HEK293 (cell line): ENCODE data around the gene NOD2.

ENCODE experiments used
- CTCF ChIA-PET: fragments of 350-600 bp; formaldehyde crosslinking; extraction: SDS; loops from one replicate; lab custom pipeline; 2021; ENCODE audit warnings: antibody characterized with exemption; lab: Yijun Ruan, JAX
- POLR2A ChIA-PET: fragments of 300-600 bp; formaldehyde crosslinking; extraction: SDS; loops from one replicate; lab custom pipeline; 2020; ENCODE audit warnings: antibody characterized with exemption, inconsistent platforms; lab: Yijun Ruan, JAX
- H3K27ac ChIP-seq: fragments of 200-500 bp; sonication (Bioruptor generic); 2 replicates; pipeline ENCODE4 v1.5.1; 2014; ENCODE audit warnings: low read depth, low read length, control low read depth, inconsistent platforms; ENCODE audit errors: extremely low read depth
- H3K36me3 ChIP-seq, 2 experiments: fragments of 200-500 bp in 1 of 2; sonication (Bioruptor generic) in 1 of 2; 1 replicate in 1 of 2; 2 replicates in 1 of 2; pipeline ENCODE4 v1.5.1; 2014 to 2017; ENCODE audit warnings: inconsistent platforms in 2 of 2, low read length in 2 of 2; ENCODE audit not compliant: control insufficient read depth in 2 of 2, insufficient read depth in 1 of 2
- H3K4me1 ChIP-seq: fragments of 200-500 bp; sonication (Bioruptor generic); 2 replicates; pipeline ENCODE4 v1.5.1; 2014; ENCODE audit warnings: mild to moderate bottlenecking, low read length, inconsistent platforms; ENCODE audit not compliant: control insufficient read depth, insufficient read depth
- H3K4me3 ChIP-seq: 2 replicates; pipeline ENCODE4 v1.5.1; 2011; ENCODE audit warnings: low read depth, mild to moderate bottlenecking, control low read depth, low read length, moderate library complexity
- H3K9me3 ChIP-seq: fragments of 200-500 bp; sonication (Bioruptor generic); 2 replicates; pipeline ENCODE4 v1.5.1; 2014; ENCODE audit warnings: low read depth, low read length, inconsistent platforms; ENCODE audit not compliant: control insufficient read depth, insufficient read depth
- GFI1B ChIP-seq: fragments of 450-650 bp; formaldehyde crosslinking; IDR thresholded peaks from 2 replicates; pipeline ENCODE4 v1.5.1; 2016; ENCODE audit warnings: missing biosample characterization, missing genetic modification characterization
- PRDM1 ChIP-seq: fragments of 450-650 bp; formaldehyde crosslinking; IDR thresholded peaks from 2 replicates; pipeline ENCODE4; 2016; ENCODE audit warnings: missing biosample characterization, missing genetic modification characterization
- SETDB1 ChIP-seq: IDR thresholded peaks from one replicate; pipeline ENCODE4 v1.6.1; 2017; ENCODE audit warnings: mild to moderate bottlenecking, low read length, moderate library complexity, mixed read lengths; ENCODE audit not compliant: insufficient read length
- SP7 ChIP-seq: fragments of 450-650 bp; formaldehyde crosslinking; IDR thresholded peaks from 2 replicates; pipeline ENCODE4 v1.5.1; 2016; ENCODE audit warnings: missing biosample characterization, missing genetic modification characterization
- ZBTB7A ChIP-seq: fragments of 450-650 bp; formaldehyde crosslinking; IDR thresholded peaks from 2 replicates; pipeline ENCODE4 v1.5.1; 2016; ENCODE audit warnings: low read depth, missing biosample characterization, missing genetic modification characterization
- ZFP37 ChIP-seq: fragments of 450-650 bp; formaldehyde crosslinking; IDR thresholded peaks from 2 replicates; pipeline ENCODE4 v1.5.1; 2016; ENCODE audit warnings: missing biosample characterization, missing genetic modification characterization
- ZIC2 ChIP-seq: fragments of 450-650 bp; formaldehyde crosslinking; IDR thresholded peaks from 2 replicates; pipeline ENCODE4 v1.5.1; 2016; ENCODE audit warnings: missing biosample characterization, missing genetic modification characterization
- ZNF174 ChIP-seq: fragments of 450-650 bp; formaldehyde crosslinking; IDR thresholded peaks from 2 replicates; pipeline ENCODE4 v1.5.0; 2017; ENCODE audit warnings: missing biosample characterization, mild to moderate bottlenecking, missing genetic modification characterization
- ZNF398 ChIP-seq: fragments of 450-650 bp; formaldehyde crosslinking; IDR thresholded peaks from 2 replicates; pipeline ENCODE4 v1.5.1; 2017; ENCODE audit warnings: missing biosample characterization, missing genetic modification characterization
- ZNF404 ChIP-seq: fragments of 450-650 bp; formaldehyde crosslinking; IDR thresholded peaks from 2 replicates; pipeline ENCODE4 v1.5.1; 2017; ENCODE audit warnings: missing biosample characterization, missing genetic modification characterization
- ZNF48 ChIP-seq: fragments of 450-650 bp; formaldehyde crosslinking; IDR thresholded peaks from 2 replicates; pipeline ENCODE4 v1.5.1; 2016; ENCODE audit warnings: missing biosample characterization, missing genetic modification characterization
- ZNF558 ChIP-seq: fragments of 450-650 bp; formaldehyde crosslinking; IDR thresholded peaks from 2 replicates; pipeline ENCODE4 v1.5.1; 2016; ENCODE audit warnings: missing biosample characterization, missing genetic modification characterization
- ZNF561 ChIP-seq: fragments of 450-650 bp; IDR thresholded peaks from 2 replicates; pipeline ENCODE4 v1.5.1; 2018; ENCODE audit warnings: missing biosample characterization, missing genetic modification characterization, borderline replicate concordance
- ZNF596 ChIP-seq: fragments of 450-650 bp; IDR thresholded peaks from 2 replicates; pipeline ENCODE4 v1.5.0; 2018; ENCODE audit warnings: missing biosample characterization, mild to moderate bottlenecking, missing genetic modification characterization, moderate library complexity
- ZNF639 ChIP-seq: fragments of 450-650 bp; formaldehyde crosslinking; IDR thresholded peaks from 2 replicates; pipeline ENCODE4 v1.5.1; 2016; ENCODE audit warnings: missing biosample characterization, missing genetic modification characterization
- ZNF677 ChIP-seq: fragments of 450-650 bp; IDR thresholded peaks from 2 replicates; pipeline ENCODE4 v1.5.0; 2018; ENCODE audit warnings: missing biosample characterization, mild to moderate bottlenecking, missing genetic modification characterization, moderate library complexity
- ZNF776 ChIP-seq: fragments of 450-650 bp; formaldehyde crosslinking; IDR thresholded peaks from 2 replicates; pipeline ENCODE4 v1.5.0; 2017; ENCODE audit warnings: missing biosample characterization, missing genetic modification characterization, borderline replicate concordance
- ZNF837 ChIP-seq: fragments of 450-650 bp; formaldehyde crosslinking; IDR thresholded peaks from 2 replicates; pipeline ENCODE4 v1.5.1; 2016; ENCODE audit warnings: missing biosample characterization, missing genetic modification characterization
- ZSCAN23 ChIP-seq: fragments of 450-650 bp; formaldehyde crosslinking; IDR thresholded peaks from 2 replicates; pipeline ENCODE4 v1.5.1; 2016; ENCODE audit warnings: missing biosample characterization, missing genetic modification characterization
- TF ChIP-seq, protein P1 (sequence below): fragments of 450-650 bp; formaldehyde crosslinking; IDR thresholded peaks from 2 replicates; pipeline ENCODE4 v1.5.1; 2017; ENCODE audit warnings: missing biosample characterization, missing genetic modification characterization
- TF ChIP-seq, protein P2 (sequence below): fragments of 450-650 bp; formaldehyde crosslinking; IDR thresholded peaks from 2 replicates; pipeline ENCODE4 v1.5.1; 2016; ENCODE audit warnings: missing biosample characterization, missing genetic modification characterization
- TF ChIP-seq, protein P3 (sequence below): fragments of 450-650 bp; formaldehyde crosslinking; IDR thresholded peaks from 2 replicates; pipeline ENCODE4 v1.5.1; 2017; ENCODE audit warnings: missing biosample characterization, mild to moderate bottlenecking, missing genetic modification characterization, moderate library complexity
- TF ChIP-seq, protein P4 (sequence below): fragments of 450-650 bp; formaldehyde crosslinking; IDR thresholded peaks from 2 replicates; pipeline ENCODE4 v1.5.1; 2016; ENCODE audit warnings: missing biosample characterization, missing genetic modification characterization, borderline replicate concordance

NOD2 gene

GRCh38 chr16:50668368-50669008 is 24.9 kb upstream of the NOD2 start:
- Histone ChIP-seq H3K36me3 (no peaks in the 10 kb centered on the region), H3K4me3 (no peak overlapping the region), H3K4me1 (no peaks in the 10 kb centered on the region), H3K27ac (no peak overlapping the region), H3K9me3 (no peaks in the 10 kb centered on the region)
- TF ChIP-seq ZNF398 (no peak), ZNF561 (tag by site-specific recombination) (no peak), ZNF677 (tag by site-specific recombination) (no peak), ZSCAN23 (tag by site-specific recombination) (no peak), ZFP37 (tag by site-specific recombination) (no peak), ZBTB7A (tag by site-specific recombination) (no peak), ZNF776 (tag by site-specific recombination) (no peak)
- TF ChIP-seq, protein P1, sequence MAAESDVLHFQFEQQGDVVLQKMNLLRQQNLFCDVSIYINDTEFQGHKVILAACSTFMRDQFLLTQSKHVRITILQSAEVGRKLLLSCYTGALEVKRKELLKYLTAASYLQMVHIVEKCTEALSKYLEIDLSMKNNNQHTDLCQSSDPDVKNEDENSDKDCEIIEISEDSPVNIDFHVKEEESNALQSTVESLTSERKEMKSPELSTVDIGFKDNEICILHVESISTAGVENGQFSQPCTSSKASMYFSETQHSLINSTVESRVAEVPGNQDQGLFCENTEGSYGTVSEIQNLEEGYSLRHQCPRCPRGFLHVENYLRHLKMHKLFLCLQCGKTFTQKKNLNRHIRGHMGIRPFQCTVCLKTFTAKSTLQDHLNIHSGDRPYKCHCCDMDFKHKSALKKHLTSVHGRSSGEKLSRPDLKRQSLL (tag by site-specific recombination) = no peak
- TF ChIP-seq, protein P2, sequence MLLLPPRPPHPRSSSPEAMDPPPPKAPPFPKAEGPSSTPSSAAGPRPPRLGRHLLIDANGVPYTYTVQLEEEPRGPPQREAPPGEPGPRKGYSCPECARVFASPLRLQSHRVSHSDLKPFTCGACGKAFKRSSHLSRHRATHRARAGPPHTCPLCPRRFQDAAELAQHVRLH (tag by site-specific recombination) = no peak
- ChIA-PET POLR2A (interaction anchor here (1.7 kb wide), 1 partner anchor 138 kb away, joined by 4 read pairs; no protein-coding TSS in a partner anchor), CTCF (interaction anchor here (0.5 to 10.3 kb wide), 12 partner anchors 9 to 1112 kb away, joined by 3 to 145 read pairs (median 3); no protein-coding TSS in a partner anchor)

- H3K4me3 ChIP-seq = no peak overlapping the region
- no peaks in the 10 kb centered on the region for H3K36me3 ChIP-seq
- H3K9me3 ChIP-seq = no peaks in the 10 kb centered on the region
- no peak overlapping the region for H3K27ac ChIP-seq
- H3K4me1 ChIP-seq = no peaks in the 10 kb centered on the region
- ChIA-PET CTCF (interaction anchor here (0.6 to 10.3 kb wide), 5 partner anchors 20 to 218 kb away, joined by 3 to 145 read pairs (median 4); no protein-coding TSS in a partner anchor), POLR2A (no interaction called here)
- TF ChIP-seq SP7 (tag by site-specific recombination) (no peak), PRDM1 (tag by site-specific recombination) (no peak), ZNF174 (no peak), SETDB1 (no peak), ZNF558 (tag by site-specific recombination) (no peak), ZNF596 (tag by site-specific recombination) (no peak), ZNF837 (tag by site-specific recombination) (no peak), ZNF48 (tag by site-specific recombination) (no peak), ZNF639 (no peak), ZIC2 (tag by site-specific recombination) (no peak), GFI1B (tag by site-specific recombination) (no peak), ZNF404 (tag by site-specific recombination) (no peak)
- TF ChIP-seq, protein P3, sequence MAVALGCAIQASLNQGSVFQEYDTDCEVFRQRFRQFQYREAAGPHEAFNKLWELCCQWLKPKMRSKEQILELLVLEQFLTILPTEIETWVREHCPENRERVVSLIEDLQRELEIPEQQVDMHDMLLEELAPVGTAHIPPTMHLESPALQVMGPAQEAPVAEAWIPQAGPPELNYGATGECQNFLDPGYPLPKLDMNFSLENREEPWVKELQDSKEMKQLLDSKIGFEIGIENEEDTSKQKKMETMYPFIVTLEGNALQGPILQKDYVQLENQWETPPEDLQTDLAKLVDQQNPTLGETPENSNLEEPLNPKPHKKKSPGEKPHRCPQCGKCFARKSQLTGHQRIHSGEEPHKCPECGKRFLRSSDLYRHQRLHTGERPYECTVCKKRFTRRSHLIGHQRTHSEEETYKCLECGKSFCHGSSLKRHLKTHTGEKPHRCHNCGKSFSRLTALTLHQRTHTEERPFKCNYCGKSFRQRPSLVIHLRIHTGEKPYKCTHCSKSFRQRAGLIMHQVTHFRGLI (tag by site-specific recombination) = no peak
- TF ChIP-seq, protein P4, sequence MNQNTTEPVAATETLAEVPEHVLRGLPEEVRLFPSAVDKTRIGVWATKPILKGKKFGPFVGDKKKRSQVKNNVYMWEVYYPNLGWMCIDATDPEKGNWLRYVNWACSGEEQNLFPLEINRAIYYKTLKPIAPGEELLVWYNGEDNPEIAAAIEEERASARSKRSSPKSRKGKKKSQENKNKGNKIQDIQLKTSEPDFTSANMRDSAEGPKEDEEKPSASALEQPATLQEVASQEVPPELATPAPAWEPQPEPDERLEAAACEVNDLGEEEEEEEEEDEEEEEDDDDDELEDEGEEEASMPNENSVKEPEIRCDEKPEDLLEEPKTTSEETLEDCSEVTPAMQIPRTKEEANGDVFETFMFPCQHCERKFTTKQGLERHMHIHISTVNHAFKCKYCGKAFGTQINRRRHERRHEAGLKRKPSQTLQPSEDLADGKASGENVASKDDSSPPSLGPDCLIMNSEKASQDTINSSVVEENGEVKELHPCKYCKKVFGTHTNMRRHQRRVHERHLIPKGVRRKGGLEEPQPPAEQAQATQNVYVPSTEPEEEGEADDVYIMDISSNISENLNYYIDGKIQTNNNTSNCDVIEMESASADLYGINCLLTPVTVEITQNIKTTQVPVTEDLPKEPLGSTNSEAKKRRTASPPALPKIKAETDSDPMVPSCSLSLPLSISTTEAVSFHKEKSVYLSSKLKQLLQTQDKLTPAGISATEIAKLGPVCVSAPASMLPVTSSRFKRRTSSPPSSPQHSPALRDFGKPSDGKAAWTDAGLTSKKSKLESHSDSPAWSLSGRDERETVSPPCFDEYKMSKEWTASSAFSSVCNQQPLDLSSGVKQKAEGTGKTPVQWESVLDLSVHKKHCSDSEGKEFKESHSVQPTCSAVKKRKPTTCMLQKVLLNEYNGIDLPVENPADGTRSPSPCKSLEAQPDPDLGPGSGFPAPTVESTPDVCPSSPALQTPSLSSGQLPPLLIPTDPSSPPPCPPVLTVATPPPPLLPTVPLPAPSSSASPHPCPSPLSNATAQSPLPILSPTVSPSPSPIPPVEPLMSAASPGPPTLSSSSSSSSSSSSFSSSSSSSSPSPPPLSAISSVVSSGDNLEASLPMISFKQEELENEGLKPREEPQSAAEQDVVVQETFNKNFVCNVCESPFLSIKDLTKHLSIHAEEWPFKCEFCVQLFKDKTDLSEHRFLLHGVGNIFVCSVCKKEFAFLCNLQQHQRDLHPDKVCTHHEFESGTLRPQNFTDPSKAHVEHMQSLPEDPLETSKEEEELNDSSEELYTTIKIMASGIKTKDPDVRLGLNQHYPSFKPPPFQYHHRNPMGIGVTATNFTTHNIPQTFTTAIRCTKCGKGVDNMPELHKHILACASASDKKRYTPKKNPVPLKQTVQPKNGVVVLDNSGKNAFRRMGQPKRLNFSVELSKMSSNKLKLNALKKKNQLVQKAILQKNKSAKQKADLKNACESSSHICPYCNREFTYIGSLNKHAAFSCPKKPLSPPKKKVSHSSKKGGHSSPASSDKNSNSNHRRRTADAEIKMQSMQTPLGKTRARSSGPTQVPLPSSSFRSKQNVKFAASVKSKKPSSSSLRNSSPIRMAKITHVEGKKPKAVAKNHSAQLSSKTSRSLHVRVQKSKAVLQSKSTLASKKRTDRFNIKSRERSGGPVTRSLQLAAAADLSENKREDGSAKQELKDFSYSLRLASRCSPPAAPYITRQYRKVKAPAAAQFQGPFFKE (tag by site-specific recombination) = no peak
These were observed 23.7 kb upstream of the NOD2 start for GRCh38 chr16:50669741-50670140.
